HepG2 (cell line): ENCODE measurements around the gene HLA-DRA. TPM values are rescaled to one million over a fixed set of nuclear protein-coding genes. Genes with fewer than 3 reads are reported as not detected.

Source experiments
- ATAC-seq: fragments of 200-7000 bp; cut with Tn5 transposase; 3 replicates; pipeline ENCODE4 v1.9.1; 2020; ENCODE audit warnings: mild to moderate bottlenecking, moderate library complexity
- BruUV-seq: library from RNA; stranded (reverse); fragments of 400-500 nt; replicated peaks from 2 replicates; lab custom pipeline; 2021; lab: Mats Ljungman, UMichigan
- CTCF ChIA-PET: fragments of 300-600 bp; formaldehyde crosslinking; extraction: SDS; loops from one replicate; lab custom pipeline; 2021; ENCODE audit warnings: low total read pairs, inconsistent platforms, low intra/inter-chr PET ratio; lab: Yijun Ruan, JAX
- POLR2A ChIA-PET: fragments of 350-600 bp; sonication (Branson Sonifier 250); formaldehyde crosslinking; loops from one replicate; lab custom pipeline; 2020; ENCODE audit warnings: antibody characterized with exemption, inconsistent platforms; lab: Yijun Ruan, JAX
- DNase-seq: peaks from one replicate; pipeline ENCODE4 v3.0.0-alpha.2; 2015; ENCODE audit warnings: low spot score
- FAIRE-seq: peaks from 3 replicates; lab custom pipeline; 2011; peaks lifted over from hg19 to GRCh38; lab: Jason Lieb, UNC
- H2AFZ ChIP-seq: one replicate; pipeline ENCODE4 v1.6.1; 2011; ENCODE audit warnings: low read length, inconsistent platforms
- H3K27ac ChIP-seq: fragments of 300-600 bp; 3 replicates; pipeline ENCODE4 v1.8.0; 2011; ENCODE audit warnings: mixed run types, mild to moderate bottlenecking, mixed read lengths, low read length, inconsistent platforms; ENCODE audit not compliant: insufficient read depth; ENCODE audit errors: extremely low read length
- H3K27me3 ChIP-seq, 2 experiments: fragments of 200-600 bp in 1 of 2; 2 replicates in 1 of 2; 3 replicates in 1 of 2; pipeline versions ENCODE4 v1.6.0 to v1.8.0; 2011; ENCODE audit warnings: low read length in 2 of 2, mild to moderate bottlenecking in 2 of 2, moderate library complexity in 2 of 2, inconsistent platforms in 1 of 2; ENCODE audit not compliant: insufficient read depth in 2 of 2, control insufficient read depth in 1 of 2
- H3K36me3 ChIP-seq, 2 experiments: fragments of 200-600 bp in 1 of 2; replicated peaks in 1 of 2; 2 replicates in 1 of 2; 3 replicates in 1 of 2; pipeline versions ENCODE4 v1.5.1 to v1.8.0; 2011; ENCODE audit warnings: low read length in 2 of 2, inconsistent platforms in 1 of 2; ENCODE audit not compliant: insufficient read depth in 2 of 2, control insufficient read depth in 1 of 2
- H3K4me1 ChIP-seq: 2 replicates; pipeline ENCODE4 v1.5.1; 2012; ENCODE audit warnings: low read length, inconsistent platforms; ENCODE audit not compliant: insufficient read depth
- H3K4me2 ChIP-seq: 2 replicates; pipeline ENCODE4 v1.6.0; 2011; ENCODE audit warnings: low read depth, low read length, inconsistent platforms
- H3K4me3 ChIP-seq, 3 experiments: fragments of 200-600 bp in 1 of 3; sonication (generic), shearing (Covaris generic) in 1 of 3; replicated peaks in 1 of 3; 2 replicates each; pipeline ENCODE4 v1.5.1; 2011 to 2016; ENCODE audit warnings: low read length in 3 of 3, inconsistent platforms in 2 of 3, low read depth in 2 of 3, mild to moderate bottlenecking in 2 of 3, control low read depth in 1 of 3, mixed read lengths in 1 of 3; ENCODE audit not compliant: insufficient read depth in 1 of 3
- H3K79me2 ChIP-seq: one replicate; pipeline ENCODE4 v1.6.1; 2011; ENCODE audit warnings: low read length, inconsistent platforms; ENCODE audit not compliant: insufficient read depth
- H3K9ac ChIP-seq: 2 replicates; pipeline ENCODE4 v1.6.0; 2011; ENCODE audit warnings: mild to moderate bottlenecking, low read depth, low read length, inconsistent platforms; ENCODE audit not compliant: insufficient read depth
- H3K9me3 ChIP-seq: 2 replicates; pipeline ENCODE4 v1.5.1; 2012; ENCODE audit warnings: mild to moderate bottlenecking, low read length
- H4K20me1 ChIP-seq: 2 replicates; pipeline ENCODE4 v1.6.0; 2011; ENCODE audit warnings: inconsistent platforms, mild to moderate bottlenecking, low read length, moderate library complexity; ENCODE audit not compliant: insufficient read depth
- EED ChIP-seq: sonication (generic); formaldehyde crosslinking; IDR thresholded peaks from 2 replicates; pipeline ENCODE4 v1.5.0; 2020; ENCODE audit warnings: mild to moderate bottlenecking, missing genetic modification reagents
- KLF16 ChIP-seq, 2 experiments: sonication (generic) in 1 of 2; formaldehyde crosslinking in 1 of 2; IDR thresholded peaks; 2 replicates each; pipeline versions ENCODE4 v1.6.1 to v1.8.0; 2016 to 2023; ENCODE audit warnings: missing genetic modification reagents in 2 of 2, missing compliant biosample characterization in 1 of 2
- MLLT10 ChIP-seq: sonication (generic); formaldehyde crosslinking; IDR thresholded peaks from 2 replicates; pipeline ENCODE4 v1.4.0; 2020; ENCODE audit warnings: missing genetic modification reagents
- NR3C1 ChIP-seq: sonication (generic); formaldehyde crosslinking; IDR thresholded peaks from 2 replicates; pipeline ENCODE4 v1.4.0; 2020; ENCODE audit warnings: missing genetic modification reagents
- NRL ChIP-seq: sonication (generic); formaldehyde crosslinking; IDR thresholded peaks from 2 replicates; pipeline ENCODE4 v1.5.0; 2020; ENCODE audit warnings: missing genetic modification reagents, mild to moderate bottlenecking, moderate library complexity, borderline replicate concordance
- PCBP1 ChIP-seq: fragments of 200-400 bp; formaldehyde crosslinking; IDR thresholded peaks from 2 replicates; pipeline ENCODE4 v1.6.1; 2017; ENCODE audit warnings: mild to moderate bottlenecking, low read depth, low read length, borderline replicate concordance
- RBFOX2 ChIP-seq: fragments of 200-400 bp; formaldehyde crosslinking; IDR thresholded peaks from 2 replicates; pipeline ENCODE4 v1.6.1; 2017; ENCODE audit warnings: low read depth, mild to moderate bottlenecking, low read length
- RFX1 ChIP-seq: fragments of 450-650 bp; IDR thresholded peaks from 2 replicates; pipeline ENCODE4 v1.6.1; 2017
- ZFYVE20 ChIP-seq: sonication (generic); formaldehyde crosslinking; IDR thresholded peaks from 2 replicates; pipeline ENCODE4 v1.8.0; 2023; ENCODE audit warnings: low read depth, mild to moderate bottlenecking, moderate library complexity, missing genetic modification reagents, borderline replicate concordance
- ZNF547 ChIP-seq: sonication (generic); formaldehyde crosslinking; IDR thresholded peaks from 2 replicates; pipeline ENCODE4 v1.5.1; 2020; ENCODE audit warnings: mild to moderate bottlenecking, missing genetic modification reagents
- ZNF557 ChIP-seq: sonication (generic); formaldehyde crosslinking; IDR thresholded peaks from 2 replicates; pipeline ENCODE4 v1.4.0; 2020; ENCODE audit warnings: missing genetic modification reagents
- WGBS: methylation state at CpG from one replicate; pipeline ENCODE4 v1.1.6; 2017; ENCODE audit warnings: low lambda C conversion rate; 5-methylcytosine and 5-hydroxymethylcytosine counted together
- in situ Hi-C: cut with HindIII; loops from 2 replicates; pipeline ENCODE4 v1.10.0; 2017; ENCODE audit warnings: low pct_unique_long_range_greater_than_20kb; ENCODE audit not compliant: extremely low pct_ligation_motif_present
- intact Hi-C: fragments of 100-400 bp; cut with micrococcal nuclease; formaldehyde crosslinking; loops from one replicate; pipeline ENCODE4 v1.10.0; 2022; ENCODE audit not compliant: unreplicated experiment
- polyA plus RNA-seq, 8 experiments: library from polyadenylated mRNA; depleted of rRNA in 3 of 8; stranded (reverse) in 7 of 8; unstranded in 1 of 8; fragments of >200 nt; fragmentation: Illumina TruSeq in 4 of 8; extraction: Trizol in 4 of 8; gene quantifications; 2 replicates each; pipeline versions ENCODE4 v1.2.1 to v1.2.3, GENCODE V29; 2011 to 2016; ENCODE audit warnings: low read depth in 4 of 8, missing spikeins in 1 of 8, mixed read lengths in 1 of 8; ENCODE audit not compliant: insufficient read depth in 1 of 8
- total RNA-seq, 5 experiments: library from RNA; depleted of rRNA; stranded (reverse); fragments of >200 nt; fragmentation: Illumina TruSeq; extraction: Trizol; gene quantifications; 2 replicates each; pipeline ENCODE4 v1.2.3, GENCODE V29; 2016; ENCODE audit warnings: low read depth in 1 of 5
- TF ChIP-seq, protein P1 (sequence below): sonication (generic); formaldehyde crosslinking; IDR thresholded peaks from 2 replicates; pipeline ENCODE4 v1.5.1; 2020; ENCODE audit warnings: mild to moderate bottlenecking, missing genetic modification reagents, moderate library complexity
- TF ChIP-seq, protein P2 (sequence below): IDR thresholded peaks from 2 replicates; pipeline ENCODE4 v1.6.1; 2016; ENCODE audit warnings: low read depth

The HLA-DRA gene
- total and polyA plus RNA-seq, 2 of the 13 experiments (the other 11 are each of a cell fraction or from before 2014, with no cell fraction given) = not detected

DNA sequence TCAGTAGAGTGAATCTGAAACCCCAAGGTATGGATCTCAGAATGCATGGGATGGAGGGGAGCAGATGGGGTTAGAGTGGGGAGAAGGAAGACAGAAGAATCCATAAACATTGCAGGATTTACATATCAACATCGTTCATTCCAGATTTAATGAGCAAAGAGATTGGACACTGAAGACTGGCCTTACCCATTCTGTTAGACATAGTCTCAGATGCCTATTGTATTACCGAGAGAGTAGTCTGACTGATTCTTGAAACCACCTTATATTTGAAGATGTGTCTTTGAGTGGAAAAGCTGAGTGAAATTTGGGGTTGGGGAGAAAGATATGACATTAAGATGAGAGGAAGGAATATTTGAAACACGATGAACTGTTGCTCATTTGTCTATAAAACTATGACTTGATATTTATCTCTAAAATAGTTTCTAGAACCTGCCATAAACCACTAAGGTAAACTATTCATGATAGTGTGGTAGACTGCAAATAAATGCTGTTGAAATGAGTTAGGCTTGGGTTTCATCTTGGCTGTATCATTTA is 5.7 kb downstream of the HLA-DRA start:
- H4K20me1 ChIP-seq = no peaks in the 10 kb centered on the region
- intact Hi-C loops (no loop called here), in situ Hi-C loops (no loop called here)
- ChIA-PET CTCF (no interaction called here), POLR2A (no interaction called here)
- no peaks in the 10 kb centered on the region for H3K79me2 ChIP-seq
- ATAC-seq (no peak), FAIRE-seq (no peak), DNase-seq (no peak)
- no TSS peak for BruUV-seq
- no peak overlapping the region for H3K4me2 ChIP-seq
- H3K9ac ChIP-seq = no peak overlapping the region
- H3K4me1 ChIP-seq = no peaks in the 10 kb centered on the region
- no peak overlapping the region for H3K27ac ChIP-seq
- H3K4me3 ChIP-seq = no peak overlapping the region
- H3K27me3 ChIP-seq = peaks cover 0 to 3% of the 10 kb centered on the region in 2 experiments; a peak in 2 of 5 replicates
- no peaks in the 10 kb centered on the region for H3K9me3 ChIP-seq
- no peak overlapping the region for H2AFZ ChIP-seq
- 11% methylated on average over 3 of the region's 3 CpGs for WGBS
- H3K36me3 ChIP-seq = no peaks in the 10 kb centered on the region
- no peak for TF ChIP-seq NR3C1 (CRISPR knock-in tag)
- TF ChIP-seq, protein P1, sequence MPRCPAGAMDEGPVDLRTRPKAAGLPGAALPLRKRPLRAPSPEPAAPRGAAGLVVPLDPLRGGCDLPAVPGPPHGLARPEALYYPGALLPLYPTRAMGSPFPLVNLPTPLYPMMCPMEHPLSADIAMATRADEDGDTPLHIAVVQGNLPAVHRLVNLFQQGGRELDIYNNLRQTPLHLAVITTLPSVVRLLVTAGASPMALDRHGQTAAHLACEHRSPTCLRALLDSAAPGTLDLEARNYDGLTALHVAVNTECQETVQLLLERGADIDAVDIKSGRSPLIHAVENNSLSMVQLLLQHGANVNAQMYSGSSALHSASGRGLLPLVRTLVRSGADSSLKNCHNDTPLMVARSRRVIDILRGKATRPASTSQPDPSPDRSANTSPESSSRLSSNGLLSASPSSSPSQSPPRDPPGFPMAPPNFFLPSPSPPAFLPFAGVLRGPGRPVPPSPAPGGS (CRISPR knock-in tag) = no peak
- TF ChIP-seq NRL = no peak
- TF ChIP-seq, protein P2, sequence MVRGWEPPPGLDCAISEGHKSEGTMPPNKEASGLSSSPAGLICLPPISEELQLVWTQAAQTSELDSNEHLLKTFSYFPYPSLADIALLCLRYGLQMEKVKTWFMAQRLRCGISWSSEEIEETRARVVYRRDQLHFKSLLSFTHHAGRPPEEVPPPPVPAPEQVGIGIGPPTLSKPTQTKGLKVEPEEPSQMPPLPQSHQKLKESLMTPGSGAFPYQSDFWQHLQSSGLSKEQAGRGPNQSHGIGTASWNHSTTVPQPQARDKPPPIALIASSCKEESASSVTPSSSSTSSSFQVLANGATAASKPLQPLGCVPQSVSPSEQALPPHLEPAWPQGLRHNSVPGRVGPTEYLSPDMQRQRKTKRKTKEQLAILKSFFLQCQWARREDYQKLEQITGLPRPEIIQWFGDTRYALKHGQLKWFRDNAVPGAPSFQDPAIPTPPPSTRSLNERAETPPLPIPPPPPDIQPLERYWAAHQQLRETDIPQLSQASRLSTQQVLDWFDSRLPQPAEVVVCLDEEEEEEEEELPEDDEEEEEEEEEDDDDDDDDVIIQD (CRISPR knock-in tag) = no peak

DNA sequence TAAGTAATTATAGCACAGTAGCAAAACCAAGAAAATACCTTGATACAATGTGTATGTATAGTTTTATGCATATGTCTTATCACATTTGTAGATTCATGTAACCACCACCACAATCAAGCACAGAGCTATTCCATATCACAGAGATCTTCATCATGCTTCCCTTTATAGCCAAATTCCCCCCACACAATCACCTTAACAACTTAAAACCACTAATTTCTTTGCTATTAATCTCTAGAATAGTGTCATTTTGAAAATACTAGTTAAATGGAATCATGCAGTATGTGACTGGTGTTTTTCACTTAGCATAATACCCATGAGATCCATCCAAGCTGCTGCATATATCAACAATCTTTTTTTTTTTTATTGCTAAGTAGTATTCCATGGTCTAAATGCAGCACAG is 8.2 kb downstream of the HLA-DRA start:
- intact Hi-C loops = loop anchor here (1.0 kb wide), 1 partner anchor 16 kb away; no protein-coding TSS in a partner anchor
- TF ChIP-seq PCBP1 = no peak
- TF ChIP-seq EED = no peak
- no peak for TF ChIP-seq ZNF547 (CRISPR knock-in tag)
- TF ChIP-seq RFX1 = no peak
- TF ChIP-seq ZNF557 (CRISPR knock-in tag) = no peak
- no peak for TF ChIP-seq RBFOX2
- no peak for TF ChIP-seq ZFYVE20 (CRISPR knock-in tag)
- no peak for TF ChIP-seq MLLT10 (CRISPR knock-in tag)
- no peak for TF ChIP-seq KLF16 (CRISPR knock-in tag; IDR thresholded peaks at IDR 0.05)

More for the DNA sequence above, 8.2 kb downstream of the HLA-DRA start:
- H3K9ac ChIP-seq = no peak overlapping the region
- POLR2A ChIA-PET = no interaction called here
- CTCF ChIA-PET = no interaction called here
- H3K4me3 ChIP-seq = no peak overlapping the region
- ATAC-seq (no peak), DNase-seq (no peak), FAIRE-seq (no peak)
- BruUV-seq = no TSS peak
- H4K20me1 ChIP-seq = no peaks in the 10 kb centered on the region
- no peak overlapping the region for H2AFZ ChIP-seq
- H3K27ac ChIP-seq = no peak overlapping the region
- in situ Hi-C loops = no loop called here
- no peaks in the 10 kb centered on the region for H3K36me3 ChIP-seq
- no peaks in the 10 kb centered on the region for H3K9me3 ChIP-seq
- no peaks in the 10 kb centered on the region for H3K4me1 ChIP-seq
- no peaks in the 10 kb centered on the region for H3K79me2 ChIP-seq
- H3K4me2 ChIP-seq = no peak overlapping the region
- H3K27me3 ChIP-seq = peaks cover 0 to 3% of the 10 kb centered on the region in 2 experiments; a peak in 1 of 5 replicates
